NCI-H1092 (cell line): ENCODE data around the gene TYMP.

Experiments used
- DNase-seq: peaks from one replicate; lab custom pipeline; 2025; lab: John Stamatoyannopoulos, UW

TYMP gene

GRCh38 chr22:50529897-50530579 lies at the start of gene TYMP:
TYMP (minus strand) TSS chr22:50530012; CDS start chr22:50529709, 303 bp downstream.
- DNase-seq: no peak

GRCh38 chr22:50578776-50579310 lies 49.0 kb upstream of the TYMP start:
- DNase-seq: no peak

GRCh38 chr22:50577987-50578775 lies 48.4 kb upstream of the TYMP start, which contains the start of gene CPT1B:
CPT1B (minus strand) TSS chr22:50578427; CDS start chr22:50577915, 512 bp downstream.
- DNase-seq: no peak

GRCh38 chr22:50577697-50577986 lies 47.8 kb upstream of the TYMP start:
- DNase-seq: no peak

- no peak for DNase-seq
These were observed 47.2 kb upstream of the TYMP start for GRCh38 chr22:50576806-50577696.

GRCh38 chr22:50576070-50576469 lies 46.3 kb upstream of the TYMP start:
- no peak for DNase-seq

GRCh38 chr22:50575426-50575941 lies 45.7 kb upstream of the TYMP start:
- no peak for DNase-seq

- no peak for DNase-seq
These were observed 44.6 kb upstream of the TYMP start for GRCh38 chr22:50574383-50574755.

GRCh38 chr22:50573491-50574382 lies 43.9 kb upstream of the TYMP start:
- no peak for DNase-seq

GRCh38 chr22:50572965-50573364 lies 43.2 kb upstream of the TYMP start:
- no peak for DNase-seq

GRCh38 chr22:50571264-50572175 lies 41.7 kb upstream of the TYMP start:
- no peak for DNase-seq

GRCh38 chr22:50570861-50571260 lies 41.0 kb upstream of the TYMP start:
- DNase-seq: no peak

- no peak for DNase-seq
These were observed 40.2 kb upstream of the TYMP start for GRCh38 chr22:50569896-50570535.

- DNase-seq: no peak
These were observed 39.2 kb upstream of the TYMP start for GRCh38 chr22:50569041-50569459.

- no peak for DNase-seq
These were observed 38.8 kb upstream of the TYMP start for GRCh38 chr22:50568626-50569025.

- no peak for DNase-seq
These were observed 38.0 kb upstream of the TYMP start for GRCh38 chr22:50567721-50568252.

- no peak for DNase-seq
These were observed 34.5 kb upstream of the TYMP start for GRCh38 chr22:50564289-50564688.

GRCh38 chr22:50563413-50564160 lies 33.8 kb upstream of the TYMP start:
- DNase-seq: no peak
